ENCODE measurements around the gene TOMM70. TPM values are rescaled to one million over a fixed set of nuclear protein-coding genes. Genes with fewer than 3 reads are reported as not detected.
"Not testable (repeated sequence)": the region's sequence is repeated elsewhere in the genome, so short reads cannot be mapped to it uniquely, and the experiment has no call there.

The TOMM70 gene
- total RNA-seq, 2 experiments from 2014 or later = 48.5 to 48.6 TPM

DNA sequence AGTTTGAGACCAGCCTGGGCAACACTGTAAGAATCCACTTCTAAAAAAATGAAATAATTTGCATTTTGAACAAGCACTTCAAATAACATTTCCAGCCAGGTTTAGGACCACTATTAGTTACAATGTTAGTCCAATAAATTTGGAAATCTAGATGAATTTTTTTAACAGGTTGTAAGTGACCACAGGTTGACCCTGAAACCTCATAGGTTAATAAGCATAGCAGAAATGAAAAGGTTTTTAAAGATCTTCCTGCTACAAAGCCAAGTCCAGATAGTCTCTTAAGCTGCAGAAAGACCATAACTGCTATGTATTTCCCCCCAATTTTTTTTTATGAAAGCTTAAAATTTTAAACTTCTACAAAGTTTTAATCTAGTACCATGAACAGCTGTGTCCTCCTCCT lies 67.8 kb downstream of the TOMM70 start:
- CTCF ChIA-PET = no interaction called here
- intact Hi-C loops (cut with micrococcal nuclease) = loop anchor here (5.0 to 10.0 kb wide), 2 partner anchors 159 to 1242 kb away; partner anchors contain the start of genes PCNP and TMEM45A
- H3K27me3 Mint-ChIP-seq (ENCODE audit: low read depth) = no peaks in the 10 kb centered on the region
- H3K27ac Mint-ChIP-seq = no peak overlapping the region
- no peaks in the 10 kb centered on the region for H3K9me3 Mint-ChIP-seq
- no peak for DNase-seq
- no peak overlapping the region for H3K4me3 Mint-ChIP-seq
- peaks cover 2% of the 10 kb centered on the region for H3K36me3 Mint-ChIP-seq (ENCODE audit: low read depth)
- H3K4me1 Mint-ChIP-seq (ENCODE audit: low read depth) = peaks cover 23% of the 10 kb centered on the region

DNA sequence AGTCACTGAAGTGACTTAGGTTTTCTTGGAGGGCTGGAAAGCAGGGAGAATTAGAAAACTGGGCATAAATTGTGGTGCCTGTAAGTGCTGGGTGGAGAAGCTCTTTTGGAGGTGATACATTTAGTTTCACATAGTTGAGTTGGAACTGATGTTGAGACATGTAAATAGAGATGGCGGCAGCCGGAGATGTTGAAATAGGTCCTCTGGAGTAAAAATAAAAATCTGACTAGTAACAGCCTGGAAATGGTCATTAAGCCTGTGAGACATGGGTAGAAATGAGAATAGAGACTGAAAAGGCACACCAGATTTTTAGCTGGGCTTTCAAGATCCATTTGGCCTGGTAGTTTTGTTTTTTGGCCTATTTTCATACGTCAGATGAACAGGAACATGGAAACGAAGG lies 69.2 kb downstream of the TOMM70 start:
- DNase-seq = no peak
- peaks cover 10% of the 10 kb centered on the region for H3K36me3 Mint-ChIP-seq (ENCODE audit: low read depth)
- intact Hi-C loops (cut with micrococcal nuclease) = loop anchor here (5.0 to 10.0 kb wide), 2 partner anchors 161 to 1243 kb away; partner anchors contain the start of genes PCNP and TMEM45A
- no peak overlapping the region for H3K4me3 Mint-ChIP-seq
- H3K27ac Mint-ChIP-seq = no peak overlapping the region
- peaks cover 21% of the 10 kb centered on the region for H3K4me1 Mint-ChIP-seq (ENCODE audit: low read depth)
- no peaks in the 10 kb centered on the region for H3K27me3 Mint-ChIP-seq (ENCODE audit: low read depth)
- H3K9me3 Mint-ChIP-seq = peaks cover 4% of the 10 kb centered on the region
- CTCF ChIA-PET = no interaction called here

DNA sequence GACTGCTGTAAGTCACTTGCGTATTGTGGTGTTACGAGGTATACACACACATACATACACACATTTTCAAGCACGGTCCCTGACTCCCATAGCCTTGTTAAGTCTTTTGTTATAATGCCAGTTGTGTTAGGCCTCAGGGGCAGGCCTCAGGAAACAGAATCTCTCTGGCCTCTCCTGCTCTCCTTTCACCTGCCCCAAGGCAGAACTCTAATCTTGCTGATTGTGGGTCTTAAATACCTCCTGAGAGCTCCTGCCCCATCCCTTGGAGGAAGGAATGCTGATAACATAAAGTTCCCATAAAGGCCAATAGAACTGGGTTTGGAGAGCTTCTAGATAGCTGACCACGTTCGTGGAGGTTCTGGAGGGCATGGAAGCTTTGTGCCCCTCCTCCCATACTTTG lies 70.2 kb downstream of the TOMM70 start:
- CTCF ChIA-PET = interaction anchor here (1.5 kb wide), 1 partner anchor 14 kb away, joined by 4 read pairs; no protein-coding TSS in a partner anchor
- H3K4me3 Mint-ChIP-seq = no peak overlapping the region
- intact Hi-C loops (cut with micrococcal nuclease) = loop anchor here (5.0 to 10.0 kb wide), 2 partner anchors 162 to 1244 kb away; partner anchors contain the start of genes PCNP and TMEM45A

DNA sequence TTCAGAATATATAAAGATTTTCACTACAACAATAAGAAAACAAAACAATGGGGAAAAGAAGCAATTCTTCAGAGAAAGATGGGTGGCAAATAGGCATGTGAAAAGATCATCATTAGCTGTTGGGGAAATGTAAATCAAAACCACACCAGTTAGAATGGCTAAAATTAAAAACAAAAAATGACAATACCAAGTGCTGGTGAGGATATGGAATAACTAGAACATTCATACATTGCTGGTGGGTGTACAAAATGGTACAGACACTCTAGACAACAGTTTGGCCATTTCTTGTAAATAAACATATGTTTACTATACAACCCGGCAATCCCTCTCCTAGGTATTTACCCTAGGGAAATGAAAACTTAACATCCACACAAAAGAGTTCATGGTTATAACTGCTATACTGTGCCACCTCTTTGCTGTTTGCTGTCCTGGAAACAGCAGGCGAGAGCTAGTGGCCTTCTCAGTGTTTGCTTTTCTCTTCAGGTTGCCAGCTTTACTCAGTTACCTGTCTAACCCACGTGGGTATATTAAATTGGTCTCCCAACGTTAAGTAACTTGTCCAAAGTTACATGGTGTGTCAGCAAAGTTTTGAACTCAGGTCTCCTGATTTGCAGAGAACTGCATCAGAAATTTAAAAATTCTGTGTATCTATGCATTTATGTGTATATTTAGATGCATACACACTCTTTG lies 70.9 kb downstream of the TOMM70 start:
- CTCF ChIA-PET = interaction anchor here (0.7 to 1.5 kb wide), 4 partner anchors 13 to 632 kb away, joined by 3 to 5 read pairs (median 4); partner anchors contain the start of gene TOMM70

More for the DNA sequence above, 70.2 kb downstream of the TOMM70 start:
- Mint-ChIP-seq H3K27me3 (ENCODE audit: low read depth) (no peaks in the 10 kb centered on the region), H3K36me3 (ENCODE audit: low read depth) (peaks cover 13% of the 10 kb centered on the region), H3K27ac (no peak overlapping the region), H3K4me1 (ENCODE audit: low read depth) (peaks cover 13% of the 10 kb centered on the region), H3K9me3 (peaks cover 4% of the 10 kb centered on the region)
- DNase-seq = no peak

DNA sequence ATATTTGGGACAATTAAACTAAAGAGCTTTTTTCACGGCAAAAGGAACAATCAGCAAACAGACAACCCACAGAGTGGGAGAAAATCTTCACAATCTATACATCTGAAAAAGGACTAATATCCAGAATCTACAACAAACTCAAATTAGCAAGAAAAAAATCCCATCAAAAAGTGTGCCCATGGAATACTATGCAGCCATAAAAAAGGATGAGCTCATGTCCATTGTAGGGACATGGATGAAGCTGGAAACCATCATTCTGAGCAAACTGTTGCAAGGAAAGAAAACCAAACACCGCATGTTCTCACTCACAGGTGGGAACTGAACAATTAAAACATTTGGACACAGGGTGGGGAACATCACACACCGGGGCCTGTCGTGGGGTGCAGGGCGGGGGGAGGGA lies 73.5 kb downstream of the TOMM70 start:
- intact Hi-C loops (cut with micrococcal nuclease); H3K27ac Mint-ChIP-seq; CTCF ChIA-PET: not testable (repeated sequence)

More for the DNA sequence above, 70.9 kb downstream of the TOMM70 start:
- Mint-ChIP-seq H3K4me3 (no peak overlapping the region), H3K27me3 (ENCODE audit: low read depth) (no peaks in the 10 kb centered on the region), H3K4me1 (ENCODE audit: low read depth) (peaks cover 6% of the 10 kb centered on the region), H3K27ac (no peak overlapping the region), H3K36me3 (ENCODE audit: low read depth) (peaks cover 13% of the 10 kb centered on the region), H3K9me3 (peaks cover 4% of the 10 kb centered on the region)
- intact Hi-C loops (cut with micrococcal nuclease) = loop anchor here (5.0 to 10.0 kb wide), 2 partner anchors 162 to 1245 kb away; partner anchors contain the start of genes PCNP and TMEM45A
- DNase-seq = no peak

DNA sequence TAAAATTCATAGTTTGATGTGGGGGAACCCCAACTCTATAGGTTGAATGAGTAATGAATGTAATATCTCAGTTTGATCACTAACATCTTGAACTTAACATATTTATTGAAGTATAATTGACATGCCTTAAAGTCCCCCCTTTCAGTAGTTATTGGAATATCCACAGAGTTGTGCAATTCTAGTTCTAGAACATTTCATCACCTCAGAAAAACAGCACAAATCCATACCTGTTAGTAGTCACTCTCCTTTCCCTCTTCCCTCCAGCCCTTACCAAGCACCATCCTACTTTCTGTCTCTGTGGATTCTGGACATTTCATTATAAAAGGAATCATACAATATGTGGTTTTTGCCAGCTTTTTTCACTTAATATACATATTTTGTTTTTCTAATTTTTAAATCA lies 75.1 kb downstream of the TOMM70 start:
- intact Hi-C loops (cut with micrococcal nuclease) = no loop called here
- Mint-ChIP-seq H3K27me3 (ENCODE audit: low read depth) (no peaks in the 10 kb centered on the region), H3K4me1 (ENCODE audit: low read depth) (no peaks in the 10 kb centered on the region), H3K36me3 (ENCODE audit: low read depth) (peaks cover 13% of the 10 kb centered on the region), H3K9me3 (peaks cover 4% of the 10 kb centered on the region), H3K4me3 (no peak overlapping the region), H3K27ac (no peak overlapping the region)
- CTCF ChIA-PET = interaction anchor here (1.0 kb wide), 1 partner anchor 9 kb away, joined by 3 read pairs; no protein-coding TSS in a partner anchor
- DNase-seq = no peak

More for the DNA sequence above, 73.5 kb downstream of the TOMM70 start:
- not testable (repeated sequence) for H3K27me3 Mint-ChIP-seq (ENCODE audit: low read depth); H3K9me3 Mint-ChIP-seq; H3K4me1 Mint-ChIP-seq (ENCODE audit: low read depth); DNase-seq; H3K4me3 Mint-ChIP-seq
- H3K36me3 Mint-ChIP-seq (ENCODE audit: low read depth) = peaks cover 13% of the 10 kb centered on the region

DNA sequence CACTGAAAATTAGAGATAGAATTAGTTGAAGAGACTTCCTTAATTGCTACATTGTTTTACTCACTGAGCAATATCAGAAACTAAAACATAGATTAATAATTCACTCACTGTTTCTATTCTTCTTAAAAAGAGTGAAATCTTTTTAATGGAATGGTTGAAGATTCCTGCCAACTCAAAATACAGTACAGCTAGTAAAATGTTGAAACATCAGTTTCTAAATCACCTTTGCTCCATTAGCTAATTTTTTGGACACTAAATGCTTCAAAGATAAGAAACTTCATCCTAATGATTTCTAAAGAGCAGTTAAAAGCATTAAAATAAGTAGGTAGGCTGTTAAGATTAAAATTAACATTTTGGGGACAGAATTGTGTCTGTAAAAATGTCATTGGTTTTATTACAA lies 76.8 kb downstream of the TOMM70 start:
- Mint-ChIP-seq H3K4me3 (no peak overlapping the region), H3K27me3 (ENCODE audit: low read depth) (no peaks in the 10 kb centered on the region), H3K27ac (no peak overlapping the region), H3K4me1 (ENCODE audit: low read depth) (no peaks in the 10 kb centered on the region), H3K36me3 (ENCODE audit: low read depth) (peaks cover 16% of the 10 kb centered on the region), H3K9me3 (peaks cover 4% of the 10 kb centered on the region)
- CTCF ChIA-PET = no interaction called here
- intact Hi-C loops (cut with micrococcal nuclease) = no loop called here
- DNase-seq = no peak

DNA sequence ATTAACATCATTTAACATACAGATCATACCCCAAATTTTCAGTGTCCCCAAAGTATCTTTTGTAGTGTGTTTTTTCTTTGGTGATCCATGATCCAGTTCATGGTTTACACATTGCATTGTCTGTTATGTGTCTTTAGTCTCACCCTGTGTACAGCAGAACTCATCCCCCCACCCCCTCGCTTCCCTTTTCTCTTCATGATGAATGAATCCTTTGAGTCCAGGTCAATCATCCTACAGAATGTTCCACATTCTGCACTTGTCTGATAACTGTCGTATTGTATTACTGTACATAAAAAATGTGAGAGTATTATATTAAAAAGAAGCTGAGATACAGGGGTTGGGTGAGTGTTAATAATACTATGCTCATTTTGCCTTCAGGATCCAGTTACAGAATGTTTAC lies 80.9 kb downstream of the TOMM70 start:
- Mint-ChIP-seq H3K27me3 (ENCODE audit: low read depth) (no peaks in the 10 kb centered on the region), H3K4me3 (no peak overlapping the region), H3K27ac (no peak overlapping the region), H3K4me1 (ENCODE audit: low read depth) (peaks cover 13% of the 10 kb centered on the region), H3K9me3 (no peaks in the 10 kb centered on the region), H3K36me3 (ENCODE audit: low read depth) (peaks cover 5% of the 10 kb centered on the region)
- intact Hi-C loops (cut with micrococcal nuclease) = loop anchor here (5.0 kb wide), 4 partner anchors 253 to 1062 kb away; no protein-coding TSS in a partner anchor
- DNase-seq = no peak
- CTCF ChIA-PET = no interaction called here

DNA sequence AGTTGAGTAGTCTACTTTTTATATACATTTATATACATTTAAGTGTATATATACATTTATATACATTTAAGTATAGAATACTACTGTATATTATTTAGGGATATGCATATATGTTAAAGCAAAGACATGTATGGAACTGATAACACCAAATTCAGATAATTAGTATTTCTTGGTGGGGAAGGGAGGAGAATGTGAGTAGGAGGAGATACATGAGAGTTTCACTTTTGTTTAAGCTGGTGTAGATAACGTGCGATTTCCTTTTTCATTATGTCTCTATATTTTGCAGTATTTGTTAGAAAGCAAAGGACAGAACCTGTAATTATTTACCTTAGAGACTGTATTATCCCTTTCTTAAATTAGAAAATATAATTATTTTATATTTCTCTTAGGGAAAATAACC lies 83.0 kb downstream of the TOMM70 start:
- H3K4me1 Mint-ChIP-seq (ENCODE audit: low read depth) = peaks cover 13% of the 10 kb centered on the region
- intact Hi-C loops (cut with micrococcal nuclease) = loop anchor here (1.0 to 5.0 kb wide), 5 partner anchors 16 to 1064 kb away; partner anchors contain the start of gene NIT2
- H3K27me3 Mint-ChIP-seq (ENCODE audit: low read depth) = no peaks in the 10 kb centered on the region
- H3K27ac Mint-ChIP-seq = no peak overlapping the region
- peaks cover 5% of the 10 kb centered on the region for H3K36me3 Mint-ChIP-seq (ENCODE audit: low read depth)
- CTCF ChIA-PET = interaction anchor here (0.7 to 2.5 kb wide), 3 partner anchors 17 to 282 kb away, joined by 3 to 16 read pairs (median 3); no protein-coding TSS in a partner anchor
- no peaks in the 10 kb centered on the region for H3K9me3 Mint-ChIP-seq
- no peak for DNase-seq
- no peak overlapping the region for H3K4me3 Mint-ChIP-seq

DNA sequence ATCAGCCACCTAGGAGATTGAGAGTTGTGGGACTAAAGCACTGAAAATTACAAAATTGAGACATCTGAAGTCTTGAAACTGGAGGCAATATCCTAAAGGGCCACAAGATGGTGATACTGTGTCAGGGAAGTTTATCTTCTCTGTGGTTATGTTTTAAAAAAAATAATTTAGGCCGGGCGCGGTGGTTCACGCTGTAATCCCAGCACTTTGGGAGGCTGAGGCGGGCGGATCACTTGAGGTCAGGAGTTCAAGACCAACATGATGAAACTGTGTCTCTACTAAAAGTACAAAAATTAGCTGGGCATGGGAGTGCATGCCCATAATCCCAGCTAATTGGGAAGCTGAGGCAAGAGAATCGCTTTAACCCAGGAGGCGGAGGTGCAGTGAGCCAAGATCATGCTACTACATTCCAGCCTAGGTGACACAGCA lies 84.2 kb downstream of the TOMM70 start:
- H3K4me1 Mint-ChIP-seq (ENCODE audit: low read depth) = peaks cover 13% of the 10 kb centered on the region
- no peak overlapping the region for H3K27ac Mint-ChIP-seq
- H3K9me3 Mint-ChIP-seq = no peaks in the 10 kb centered on the region
- peak overlapping the region; percentile 18 for H3K4me3 Mint-ChIP-seq
- peaks cover 5% of the 10 kb centered on the region for H3K36me3 Mint-ChIP-seq (ENCODE audit: low read depth)
- CTCF ChIA-PET = interaction anchor here (0.6 to 2.5 kb wide), 14 partner anchors 10 to 430 kb away, joined by 3 to 16 read pairs (median 3); no protein-coding TSS in a partner anchor
- H3K27me3 Mint-ChIP-seq (ENCODE audit: low read depth) = no peaks in the 10 kb centered on the region
- peak; percentile 55 for DNase-seq
- intact Hi-C loops (cut with micrococcal nuclease) = loop anchor here (1.0 to 5.0 kb wide), 9 partner anchors 84 to 1066 kb away; no protein-coding TSS in a partner anchor
